IPS-20b (cell line): ENCODE results near the gene GET4.

Experiments used
- H3K27ac ChIP-seq: one replicate; pipeline ENCODE4 v1.5.1; 2013; ENCODE audit warnings: low read length
- H3K27me3 ChIP-seq: 2 replicates; pipeline ENCODE4 v1.6.1; 2013; ENCODE audit warnings: mild to moderate bottlenecking, low read length, inconsistent platforms; ENCODE audit not compliant: insufficient read depth
- H3K36me3 ChIP-seq: 2 replicates; pipeline ENCODE4 v1.6.1; 2013; ENCODE audit warnings: low read depth, mild to moderate bottlenecking, inconsistent platforms, low read length, moderate library complexity; ENCODE audit not compliant: insufficient read depth
- H3K4me1 ChIP-seq: 2 replicates; pipeline ENCODE4 v1.6.1; 2013; ENCODE audit warnings: mild to moderate bottlenecking, control low read depth, inconsistent platforms, low read length, moderate library complexity; ENCODE audit not compliant: insufficient read depth
- H3K4me3 ChIP-seq: 2 replicates; pipeline ENCODE4 v1.5.1; 2013; ENCODE audit warnings: mild to moderate bottlenecking, low read length, inconsistent platforms
- H3K9ac ChIP-seq: 2 replicates; pipeline ENCODE4 v1.6.1; 2013; ENCODE audit warnings: low read depth, mild to moderate bottlenecking, inconsistent platforms, low read length, moderate library complexity
- H3K9me3 ChIP-seq: 2 replicates; pipeline ENCODE4 v1.6.1; 2013; ENCODE audit warnings: mild to moderate bottlenecking, low read depth, low read length, inconsistent platforms; ENCODE audit not compliant: insufficient read depth

Gene GET4

GRCh38 chr7:916291-916941 is 40.1 kb downstream of the GET4 start:
- Histone ChIP-seq H3K27me3 (no peaks in the 10 kb centered on the region), H3K4me1 (no peaks in the 10 kb centered on the region), H3K36me3 (no peaks in the 10 kb centered on the region), H3K27ac (no peak overlapping the region), H3K4me3 (no peak overlapping the region), H3K9me3 (no peaks in the 10 kb centered on the region), H3K9ac (no peak overlapping the region)

- Histone ChIP-seq H3K27ac (no peak overlapping the region), H3K9ac (no peak overlapping the region), H3K27me3 (no peaks in the 10 kb centered on the region), H3K4me1 (no peaks in the 10 kb centered on the region), H3K36me3 (no peaks in the 10 kb centered on the region), H3K9me3 (no peaks in the 10 kb centered on the region), H3K4me3 (no peak overlapping the region)
Measured at GRCh38 chr7:917255-918117, 41.1 kb downstream of the GET4 start.

- no peak overlapping the region for H3K9ac ChIP-seq
- H3K9me3 ChIP-seq: no peaks in the 10 kb centered on the region
- no peaks in the 10 kb centered on the region for H3K27me3 ChIP-seq
- H3K4me3 ChIP-seq: no peak overlapping the region
- H3K36me3 ChIP-seq: no peaks in the 10 kb centered on the region
- no peak overlapping the region for H3K27ac ChIP-seq
- H3K4me1 ChIP-seq: no peaks in the 10 kb centered on the region
Measured at GRCh38 chr7:918118-918425, 41.7 kb downstream of the GET4 start.

GRCh38 chr7:918441-919113 is 42.2 kb downstream of the GET4 start:
- Histone ChIP-seq H3K4me1 (no peaks in the 10 kb centered on the region), H3K9me3 (no peaks in the 10 kb centered on the region), H3K27me3 (no peaks in the 10 kb centered on the region), H3K36me3 (no peaks in the 10 kb centered on the region), H3K4me3 (no peak overlapping the region), H3K27ac (no peak overlapping the region), H3K9ac (no peak overlapping the region)

DNA sequence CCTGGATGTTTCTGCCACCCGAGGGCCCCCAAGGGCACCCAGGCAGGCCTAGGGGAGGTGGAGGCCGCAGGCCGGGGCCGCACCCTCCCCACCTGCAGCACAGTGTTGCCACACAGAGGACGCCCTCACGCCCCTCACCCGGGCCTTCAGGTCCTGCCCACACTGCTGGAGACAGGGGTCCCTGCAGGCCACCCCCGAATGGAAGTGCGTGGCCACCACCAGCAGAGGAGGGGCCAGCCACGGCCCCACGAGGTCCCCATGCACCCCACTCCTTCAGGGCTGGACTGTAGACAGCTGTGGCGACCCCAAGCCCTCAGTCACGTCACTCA is 42.7 kb downstream of the GET4 start:
- no peak overlapping the region for H3K9ac ChIP-seq
- no peaks in the 10 kb centered on the region for H3K4me1 ChIP-seq
- H3K9me3 ChIP-seq: no peaks in the 10 kb centered on the region
- H3K36me3 ChIP-seq: no peaks in the 10 kb centered on the region
- H3K27me3 ChIP-seq: no peaks in the 10 kb centered on the region
- no peak overlapping the region for H3K27ac ChIP-seq
- H3K4me3 ChIP-seq: no peak overlapping the region

DNA sequence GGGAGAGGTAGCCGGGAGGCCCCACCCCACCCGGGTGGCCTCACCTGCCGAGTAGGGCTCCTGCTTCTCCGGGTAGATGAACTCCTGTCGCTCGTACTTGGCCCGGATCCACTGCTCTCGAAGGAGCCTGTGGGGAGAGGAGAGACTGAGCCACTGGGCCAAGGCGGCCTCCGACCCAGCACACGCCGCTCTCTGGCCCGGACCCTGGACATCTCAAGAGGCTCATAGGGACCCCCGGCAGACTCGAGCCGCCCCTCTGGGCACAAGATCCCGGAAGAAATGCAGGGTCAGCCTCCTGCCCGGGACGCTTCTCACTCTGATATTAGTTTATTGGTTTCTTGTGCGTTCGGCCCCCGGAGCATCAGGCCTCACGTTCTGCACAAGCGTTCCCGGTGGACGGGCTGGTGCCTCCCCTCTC is 43.6 kb downstream of the GET4 start:
- no peaks in the 10 kb centered on the region for H3K27me3 ChIP-seq
- H3K4me1 ChIP-seq: no peaks in the 10 kb centered on the region
- no peaks in the 10 kb centered on the region for H3K36me3 ChIP-seq
- H3K4me3 ChIP-seq: no peak overlapping the region
- H3K9me3 ChIP-seq: no peaks in the 10 kb centered on the region
- H3K9ac ChIP-seq: no peak overlapping the region
- H3K27ac ChIP-seq: no peak overlapping the region

- no peaks in the 10 kb centered on the region for H3K9me3 ChIP-seq
- no peaks in the 10 kb centered on the region for H3K4me1 ChIP-seq
- no peaks in the 10 kb centered on the region for H3K27me3 ChIP-seq
- no peaks in the 10 kb centered on the region for H3K36me3 ChIP-seq
- no peak overlapping the region for H3K4me3 ChIP-seq
- no peak overlapping the region for H3K27ac ChIP-seq
- H3K9ac ChIP-seq: no peak overlapping the region
Measured at GRCh38 chr7:920351-921070, 44.2 kb downstream of the GET4 start.

- Histone ChIP-seq H3K4me3 (no peak overlapping the region), H3K9ac (no peak overlapping the region), H3K27me3 (no peaks in the 10 kb centered on the region), H3K36me3 (no peaks in the 10 kb centered on the region), H3K4me1 (no peaks in the 10 kb centered on the region), H3K27ac (no peak overlapping the region), H3K9me3 (no peaks in the 10 kb centered on the region)
Measured at GRCh38 chr7:921071-921461, 44.7 kb downstream of the GET4 start.

- Histone ChIP-seq H3K4me1 (no peaks in the 10 kb centered on the region), H3K4me3 (no peak overlapping the region), H3K27ac (no peak overlapping the region), H3K27me3 (no peaks in the 10 kb centered on the region), H3K9ac (no peak overlapping the region), H3K9me3 (no peaks in the 10 kb centered on the region), H3K36me3 (no peaks in the 10 kb centered on the region)
Measured at GRCh38 chr7:921581-922333, 45.4 kb downstream of the GET4 start.

DNA sequence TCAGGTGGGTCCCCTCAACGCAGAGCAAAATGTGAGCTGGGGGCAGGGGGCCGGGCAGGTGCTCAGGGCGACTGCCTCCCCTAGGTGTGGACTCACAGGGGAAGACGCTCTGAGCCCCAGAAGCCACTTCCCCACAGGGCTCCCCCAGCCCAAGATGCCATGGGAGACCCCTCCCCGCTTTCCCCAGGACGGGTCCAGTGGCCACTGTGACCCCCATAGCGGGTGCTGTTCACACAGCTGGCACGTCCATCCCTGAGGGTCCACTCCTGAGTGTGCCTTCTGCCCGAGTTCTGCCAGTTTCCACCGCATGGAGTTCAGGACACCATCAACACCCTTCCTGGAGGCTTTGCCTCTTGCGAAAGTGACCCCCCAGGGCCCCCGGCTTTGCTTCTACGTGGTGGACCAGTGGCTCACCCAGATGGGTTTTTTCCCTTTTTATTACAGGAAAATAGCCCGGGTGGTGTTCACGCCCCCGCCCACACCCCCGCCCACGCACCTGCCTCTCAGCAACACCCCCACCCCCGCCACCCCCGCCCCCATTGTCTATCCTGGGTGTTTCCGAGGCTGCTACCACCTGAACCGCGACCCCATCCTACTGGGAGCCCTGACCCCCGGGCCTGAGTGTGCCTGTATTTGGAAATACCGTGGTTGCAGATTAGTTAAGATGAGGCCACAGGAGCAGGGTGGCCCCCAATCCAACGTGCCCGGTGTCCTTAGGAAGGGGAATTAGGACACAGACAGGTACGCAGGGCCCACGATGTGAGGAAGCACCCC is 46.2 kb downstream of the GET4 start:
- no peak overlapping the region for H3K9ac ChIP-seq
- H3K4me1 ChIP-seq: no peaks in the 10 kb centered on the region
- no peak overlapping the region for H3K27ac ChIP-seq
- H3K36me3 ChIP-seq: no peaks in the 10 kb centered on the region
- no peaks in the 10 kb centered on the region for H3K27me3 ChIP-seq
- H3K9me3 ChIP-seq: no peaks in the 10 kb centered on the region
- no peak overlapping the region for H3K4me3 ChIP-seq
